HG03060 (cell line): ENCODE measurements around the gene FRMD4A.
"Not testable (repeated sequence)": the region's sequence is repeated elsewhere in the genome, so short reads cannot be mapped to it uniquely, and the experiment has no call there.

Source experiments
- ATAC-seq: cut with Tn5 transposase; IDR thresholded peaks from one replicate; pipeline ENCODE4 v1.9.1; 2021; ENCODE audit warnings: low read depth, moderate number of reproducible peaks; ENCODE audit not compliant: unreplicated experiment

The FRMD4A gene

GRCh38 chr10:13808556-13809391 lies 522.0 kb downstream of the FRMD4A start:
- ATAC-seq = no peak

- no peak for ATAC-seq
Measured at GRCh38 chr10:13806419-13806818, 524.3 kb downstream of the FRMD4A start.

- ATAC-seq = no peak
Measured at GRCh38 chr10:13803566-13804554, 526.9 kb downstream of the FRMD4A start.

- ATAC-seq = no peak
Measured at GRCh38 chr10:13801907-13802288, 528.8 kb downstream of the FRMD4A start.

- ATAC-seq = no peak
Measured at GRCh38 chr10:13801156-13801906, 529.4 kb downstream of the FRMD4A start.

GRCh38 chr10:13797164-13797563 lies 533.6 kb downstream of the FRMD4A start:
- ATAC-seq = no peak

- ATAC-seq = no peak
Measured at GRCh38 chr10:13795653-13796555, 534.8 kb downstream of the FRMD4A start.

GRCh38 chr10:13794992-13795612 lies 535.6 kb downstream of the FRMD4A start:
- ATAC-seq = no peak

GRCh38 chr10:13792006-13792405 lies 538.7 kb downstream of the FRMD4A start:
- no peak for ATAC-seq

- no peak for ATAC-seq
Measured at GRCh38 chr10:13791483-13791882, 539.2 kb downstream of the FRMD4A start.

- ATAC-seq = no peak
Measured at GRCh38 chr10:13790196-13790595, 540.5 kb downstream of the FRMD4A start.

GRCh38 chr10:13789448-13789829 lies 541.3 kb downstream of the FRMD4A start:
- no peak for ATAC-seq

GRCh38 chr10:13788711-13789447 lies 541.8 kb downstream of the FRMD4A start:
- no peak for ATAC-seq

GRCh38 chr10:13788320-13788600 lies 542.5 kb downstream of the FRMD4A start:
- ATAC-seq = no peak

GRCh38 chr10:13787015-13787421 lies 543.7 kb downstream of the FRMD4A start:
- ATAC-seq = no peak

GRCh38 chr10:13784067-13784466 lies 546.7 kb downstream of the FRMD4A start:
- ATAC-seq = no peak

- no peak for ATAC-seq
Measured at GRCh38 chr10:13779748-13780147, 551.0 kb downstream of the FRMD4A start.

GRCh38 chr10:13778693-13778960 lies 552.1 kb downstream of the FRMD4A start:
- ATAC-seq = not testable (repeated sequence)

- no peak for ATAC-seq
Measured at GRCh38 chr10:13776861-13777311, 553.8 kb downstream of the FRMD4A start.
